ENCODE measurements around the gene ZNF579.

DNA sequence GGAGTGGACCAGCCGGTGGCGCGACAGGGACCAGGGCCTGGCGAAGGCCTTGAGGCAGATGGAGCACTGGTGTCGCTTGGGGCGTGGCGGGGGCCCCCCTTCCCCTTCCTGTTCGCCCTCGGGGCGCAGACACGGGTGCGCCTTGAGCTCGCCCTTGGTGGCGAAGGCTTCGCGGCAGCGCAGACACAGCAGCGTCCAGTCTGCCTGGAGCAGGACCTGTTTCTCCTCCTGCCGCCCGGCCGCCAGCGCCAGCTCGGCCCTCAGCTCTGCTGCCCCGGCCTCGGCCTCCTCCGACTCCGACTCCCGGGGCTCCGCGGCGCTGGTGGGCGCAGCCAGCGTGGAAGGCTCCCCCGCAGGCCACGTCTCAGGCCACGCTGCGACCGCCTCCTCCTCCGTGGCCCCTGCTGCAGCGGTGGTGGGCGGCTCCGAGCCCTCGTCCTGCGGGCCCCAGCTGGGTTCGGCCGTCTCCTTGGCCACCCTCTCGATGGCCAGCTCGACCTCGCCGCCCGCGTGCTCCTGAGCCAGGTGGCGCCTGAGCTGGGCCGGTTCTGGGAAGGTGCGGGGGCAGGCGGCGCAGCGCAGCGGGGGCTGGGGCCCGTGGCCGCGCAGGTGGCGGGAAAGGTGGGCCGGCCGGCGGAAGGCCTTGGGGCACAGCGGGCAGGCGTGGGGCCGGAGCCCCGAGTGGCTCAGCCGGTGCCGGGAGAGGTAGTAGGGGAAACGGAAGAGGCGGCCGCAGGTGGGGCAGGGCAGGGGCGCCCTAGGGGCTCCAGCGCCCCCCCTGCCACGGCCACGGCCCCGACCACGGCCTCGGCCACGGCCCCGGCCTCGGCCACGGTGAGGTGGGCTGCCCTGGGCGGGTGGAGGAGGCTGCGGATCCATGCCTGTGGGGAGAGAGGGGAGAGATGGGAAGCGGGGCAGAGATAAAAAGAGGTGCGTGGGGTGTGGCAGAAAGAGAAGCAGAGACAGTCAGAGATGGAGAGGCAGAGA is 1.6 kb downstream of the ZNF579 start:
- TF ChIP-seq, protein P1, sequence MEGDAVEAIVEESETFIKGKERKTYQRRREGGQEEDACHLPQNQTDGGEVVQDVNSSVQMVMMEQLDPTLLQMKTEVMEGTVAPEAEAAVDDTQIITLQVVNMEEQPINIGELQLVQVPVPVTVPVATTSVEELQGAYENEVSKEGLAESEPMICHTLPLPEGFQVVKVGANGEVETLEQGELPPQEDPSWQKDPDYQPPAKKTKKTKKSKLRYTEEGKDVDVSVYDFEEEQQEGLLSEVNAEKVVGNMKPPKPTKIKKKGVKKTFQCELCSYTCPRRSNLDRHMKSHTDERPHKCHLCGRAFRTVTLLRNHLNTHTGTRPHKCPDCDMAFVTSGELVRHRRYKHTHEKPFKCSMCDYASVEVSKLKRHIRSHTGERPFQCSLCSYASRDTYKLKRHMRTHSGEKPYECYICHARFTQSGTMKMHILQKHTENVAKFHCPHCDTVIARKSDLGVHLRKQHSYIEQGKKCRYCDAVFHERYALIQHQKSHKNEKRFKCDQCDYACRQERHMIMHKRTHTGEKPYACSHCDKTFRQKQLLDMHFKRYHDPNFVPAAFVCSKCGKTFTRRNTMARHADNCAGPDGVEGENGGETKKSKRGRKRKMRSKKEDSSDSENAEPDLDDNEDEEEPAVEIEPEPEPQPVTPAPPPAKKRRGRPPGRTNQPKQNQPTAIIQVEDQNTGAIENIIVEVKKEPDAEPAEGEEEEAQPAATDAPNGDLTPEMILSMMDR (IDR thresholded peaks at IDR 0.05): no peak
- TF ChIP-seq EP300 (IDR thresholded peaks at IDR 0.05): no peak

Measured in stomach (tissue), 4 donors.